Thymus (tissue), 11 donors: ENCODE data around the gene IGF1R. TPM values are rescaled to one million over a fixed set of nuclear protein-coding genes. Genes with fewer than 3 reads are reported as not detected.
"Not testable (repeated sequence)": the region's sequence is repeated elsewhere in the genome, so short reads cannot be mapped to it uniquely, and the experiment has no call there.

Experiments used
- DNase-seq, 9 donors: peaks; one replicate each; pipeline ENCODE4 v3.0.0-alpha.2; 2013; ENCODE audit warnings: low spot score in 9 of 9, low read depth in 6 of 9, missing footprints in 1 of 9
- H3K27ac ChIP-seq, 2 donors: one replicate each; pipeline ENCODE4 v1.5.1; 2013; ENCODE audit warnings: control low read depth in 1 of 2, low read depth in 1 of 2, low read length in 1 of 2, mild to moderate bottlenecking in 1 of 2, moderate library complexity in 1 of 2
- H3K27me3 ChIP-seq, 2 donors: one replicate each; pipeline ENCODE4 v1.5.1; 2013; ENCODE audit warnings: low read length in 1 of 2; ENCODE audit not compliant: control insufficient read depth in 2 of 2, insufficient read depth in 1 of 2
- H3K36me3 ChIP-seq, 2 donors: one replicate each; pipeline ENCODE4 v1.5.1; 2013; ENCODE audit warnings: low read length in 1 of 2, mild to moderate bottlenecking in 1 of 2, moderate library complexity in 1 of 2; ENCODE audit not compliant: control insufficient read depth in 2 of 2, insufficient read depth in 2 of 2
- H3K4me1 ChIP-seq, 2 donors: one replicate each; pipeline ENCODE4 v1.5.1; 2013; ENCODE audit warnings: low read length in 2 of 2; ENCODE audit not compliant: control insufficient read depth in 2 of 2, insufficient read depth in 2 of 2
- H3K4me3 ChIP-seq, 2 donors: one replicate each; pipeline ENCODE4 v1.5.1; 2013; ENCODE audit warnings: low read length in 2 of 2, control low read depth in 1 of 2, mild to moderate bottlenecking in 1 of 2
- H3K9me3 ChIP-seq, 2 donors: one replicate each; pipeline ENCODE4 v1.5.1; 2013; ENCODE audit warnings: low read length in 1 of 2, mild to moderate bottlenecking in 1 of 2; ENCODE audit not compliant: control insufficient read depth in 2 of 2, insufficient read depth in 1 of 2
- WGBS: extraction: QIAGEN DNeasy Blood & Tissue Kit; methylation state at CpG from one replicate; pipeline ENCODE4 v1.1.7; 2013; 5-methylcytosine and 5-hydroxymethylcytosine counted together
- polyA plus RNA-seq: library from polyadenylated mRNA; stranded (reverse); fragments of 200-250 nt; gene quantifications from one replicate; pipeline ENCODE4 v1.2.3, GENCODE V29; 2013
- total RNA-seq: library from RNA; stranded (reverse); fragments of 120-200 nt; gene quantifications from one replicate; pipeline ENCODE4 v1.2.4, GENCODE V29; 2013
- donor health status: healthy.

The IGF1R gene
- total and polyA plus RNA-seq, 2 donors, result 10.0 to 11.0 TPM

GRCh38 chr15:98614681-98615080 is 33.7 kb upstream of the IGF1R start:
- H3K4me3 ChIP-seq, result no peak overlapping the region
- no peaks in the 10 kb centered on the region for H3K27me3 ChIP-seq
- no peaks in the 10 kb centered on the region for H3K9me3 ChIP-seq
- no peak overlapping the region for H3K27ac ChIP-seq
- peaks cover 3 to 8% of the 10 kb centered on the region in 2 donors for H3K4me1 ChIP-seq
- no peaks in the 10 kb centered on the region for H3K36me3 ChIP-seq
- DNase-seq, result no peak
- 95% methylated on average over 6 of the region's 6 CpGs for WGBS

GRCh38 chr15:98616397-98616796 is 31.9 kb upstream of the IGF1R start:
- no peak overlapping the region for H3K27ac ChIP-seq
- no peak overlapping the region for H3K4me3 ChIP-seq
- H3K36me3 ChIP-seq, result no peaks in the 10 kb centered on the region
- H3K9me3 ChIP-seq, result no peaks in the 10 kb centered on the region
- WGBS, result 85% methylated on average over 10 of the region's 10 CpGs
- H3K27me3 ChIP-seq, result peaks cover 0 to 2% of the 10 kb centered on the region in 2 donors
- H3K4me1 ChIP-seq, result peaks cover 3 to 8% of the 10 kb centered on the region in 2 donors
- DNase-seq, result no peak

- Histone ChIP-seq H3K27me3 (peaks cover 0 to 2% of the 10 kb centered on the region in 2 donors), H3K27ac (no peak overlapping the region), H3K4me3 (no peak overlapping the region), H3K4me1 (peaks cover 3 to 6% of the 10 kb centered on the region in 2 donors), H3K36me3 (no peaks in the 10 kb centered on the region), H3K9me3 (no peaks in the 10 kb centered on the region)
- no peak for DNase-seq
- 97% methylated on average over 5 of the region's 5 CpGs for WGBS
Observed at GRCh38 chr15:98617328-98617980, 30.9 kb upstream of the IGF1R start.

- WGBS, result 91% methylated on average over 13 of the region's 13 CpGs
- H3K4me3 ChIP-seq, H3K9me3 ChIP-seq, H3K36me3 ChIP-seq, H3K27ac ChIP-seq, H3K27me3 ChIP-seq, H3K4me1 ChIP-seq, DNase-seq: not testable (repeated sequence)
Observed at GRCh38 chr15:98618576-98618975, 29.8 kb upstream of the IGF1R start.

DNA sequence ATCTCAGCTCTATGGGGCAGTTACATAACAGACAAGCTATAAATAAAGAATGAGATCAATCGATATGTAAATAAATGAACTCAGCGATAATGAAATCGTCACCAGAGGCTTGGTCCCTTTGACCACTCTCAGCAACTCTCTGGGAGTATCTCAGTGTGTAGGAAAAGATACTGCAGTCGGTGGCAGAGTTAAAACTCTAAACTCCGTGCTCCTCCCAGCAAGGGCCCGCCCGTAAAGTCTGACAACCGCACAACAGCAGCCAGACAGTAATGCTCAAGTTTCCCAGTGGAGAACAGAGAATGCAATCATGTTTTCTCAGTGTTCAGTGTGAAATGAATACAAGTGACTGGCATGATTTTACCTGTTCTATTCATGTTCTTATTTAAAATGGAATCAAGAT is 28.3 kb upstream of the IGF1R start:
- 95% methylated on average over 8 of the region's 8 CpGs for WGBS
- DNase-seq, result no peak
- H3K9me3 ChIP-seq, result no peaks in the 10 kb centered on the region
- no peak overlapping the region for H3K27ac ChIP-seq
- H3K4me3 ChIP-seq, result no peak overlapping the region
- H3K4me1 ChIP-seq, result no peaks in the 10 kb centered on the region
- peaks cover 0 to 2% of the 10 kb centered on the region in 2 donors for H3K27me3 ChIP-seq
- H3K36me3 ChIP-seq, result no peaks in the 10 kb centered on the region

GRCh38 chr15:98621021-98621420 is 27.3 kb upstream of the IGF1R start:
- H3K36me3 ChIP-seq, result no peaks in the 10 kb centered on the region
- 47% methylated on average over 2 of the region's 2 CpGs for WGBS
- no peaks in the 10 kb centered on the region for H3K4me1 ChIP-seq
- H3K27ac ChIP-seq, result no peak overlapping the region
- no peak for DNase-seq
- no peak overlapping the region for H3K4me3 ChIP-seq
- peaks cover 0 to 2% of the 10 kb centered on the region in 2 donors for H3K27me3 ChIP-seq
- H3K9me3 ChIP-seq, result no peaks in the 10 kb centered on the region

DNA sequence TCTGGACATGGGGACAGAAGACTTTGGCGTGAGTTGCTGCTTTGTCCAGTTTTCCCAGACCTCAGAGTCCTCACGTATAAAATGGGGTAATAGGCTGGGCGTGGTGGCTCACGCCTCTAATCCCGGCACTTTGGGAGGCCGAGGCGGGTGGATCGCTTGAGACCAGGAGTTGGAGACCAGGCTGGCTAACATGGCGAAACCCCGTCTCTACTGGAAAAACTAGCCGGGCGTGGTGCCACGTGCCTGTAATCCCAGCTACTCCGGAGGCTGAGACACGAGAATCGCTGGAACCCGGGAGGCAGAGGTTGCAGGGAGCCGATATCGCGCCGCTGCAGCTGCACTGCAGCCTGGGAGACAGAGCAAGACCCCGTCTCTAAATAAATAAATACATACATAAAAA is 22.7 kb upstream of the IGF1R start:
- Histone ChIP-seq H3K9me3 (no peaks in the 10 kb centered on the region), H3K27ac (no peak overlapping the region), H3K27me3 (no peaks in the 10 kb centered on the region), H3K4me1 (no peaks in the 10 kb centered on the region), H3K36me3 (no peaks in the 10 kb centered on the region), H3K4me3 (no peak overlapping the region)
- 97% methylated on average over 22 of the region's 22 CpGs for WGBS
- DNase-seq, result no peak

DNA sequence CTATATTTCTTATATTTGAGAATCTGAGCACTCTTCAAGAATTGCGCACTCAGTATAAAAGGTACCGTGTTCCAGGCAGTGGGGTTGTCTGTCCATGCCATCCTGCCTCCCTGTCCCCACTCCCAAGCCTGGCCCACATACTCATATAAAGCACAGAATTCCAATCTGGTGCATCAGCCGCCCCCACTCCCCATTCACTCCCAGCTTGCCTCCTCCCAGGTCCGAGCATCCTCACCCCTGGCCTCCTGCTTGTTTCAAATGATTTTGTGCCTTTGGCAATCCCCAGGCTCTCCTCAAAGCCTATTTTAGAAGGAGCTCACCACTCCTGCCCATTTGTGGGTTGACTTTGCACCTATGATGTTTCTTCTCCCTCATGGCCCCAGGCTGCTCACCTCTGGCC is 22.2 kb upstream of the IGF1R start:
- H3K4me1 ChIP-seq, result no peaks in the 10 kb centered on the region
- no peaks in the 10 kb centered on the region for H3K36me3 ChIP-seq
- no peak for DNase-seq
- no peak overlapping the region for H3K27ac ChIP-seq
- no peaks in the 10 kb centered on the region for H3K27me3 ChIP-seq
- H3K4me3 ChIP-seq, result no peak overlapping the region
- H3K9me3 ChIP-seq, result no peaks in the 10 kb centered on the region
- 96% methylated on average over 4 of the region's 4 CpGs for WGBS

GRCh38 chr15:98628216-98628615 is 20.1 kb upstream of the IGF1R start:
- Histone ChIP-seq H3K27ac (no peak overlapping the region), H3K27me3 (no peaks in the 10 kb centered on the region), H3K4me3 (no peak overlapping the region), H3K36me3 (no peaks in the 10 kb centered on the region), H3K9me3 (no peaks in the 10 kb centered on the region), H3K4me1 (no peaks in the 10 kb centered on the region)
- DNase-seq, result no peak
- 94% methylated on average over 1 of the region's 1 CpG for WGBS
